Body of pancreas (tissue), 4 donors: ENCODE data around the gene SYNJ1.

Experiments
- POLR2A ChIP-seq, 3 donors: fragments of 450-650 bp; IDR thresholded peaks; one replicate each; pipeline ENCODE4 v1.6.1; 2016; ENCODE audit warnings: antibody characterized with exemption in 3 of 3, mild to moderate bottlenecking in 2 of 3
- TF ChIP-seq, protein P1 (sequence below), 7 experiments: fragments of 450-650 bp in 4 of 7; fragments of 200-600 bp in 3 of 7; sonication (generic) in 3 of 7; IDR thresholded peaks; one replicate each; pipeline ENCODE4 v1.5.1; 2016 to 2019; ENCODE audit warnings: antibody characterized with exemption in 7 of 7

DNA sequence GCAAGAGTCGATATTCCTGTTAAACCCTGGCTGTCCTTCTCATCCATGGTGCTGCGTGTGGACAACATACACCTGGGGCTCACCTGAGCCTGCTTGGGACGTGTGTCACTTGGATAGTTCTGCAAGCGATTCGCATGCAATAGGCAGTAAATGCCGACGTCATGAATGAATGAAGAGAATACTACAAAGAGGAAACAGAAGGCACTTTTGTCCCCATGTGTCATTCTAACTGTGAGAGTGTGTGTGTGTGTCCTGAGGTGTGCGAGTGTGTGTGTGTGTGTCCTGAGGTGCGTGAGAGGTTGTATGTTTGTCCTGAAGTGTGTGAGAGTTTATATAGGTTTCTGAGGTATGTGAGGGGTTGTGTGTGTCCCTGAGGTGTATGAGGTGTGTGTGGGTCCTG is 141.8 kb downstream of the SYNJ1 start:
- TF ChIP-seq, protein P1, sequence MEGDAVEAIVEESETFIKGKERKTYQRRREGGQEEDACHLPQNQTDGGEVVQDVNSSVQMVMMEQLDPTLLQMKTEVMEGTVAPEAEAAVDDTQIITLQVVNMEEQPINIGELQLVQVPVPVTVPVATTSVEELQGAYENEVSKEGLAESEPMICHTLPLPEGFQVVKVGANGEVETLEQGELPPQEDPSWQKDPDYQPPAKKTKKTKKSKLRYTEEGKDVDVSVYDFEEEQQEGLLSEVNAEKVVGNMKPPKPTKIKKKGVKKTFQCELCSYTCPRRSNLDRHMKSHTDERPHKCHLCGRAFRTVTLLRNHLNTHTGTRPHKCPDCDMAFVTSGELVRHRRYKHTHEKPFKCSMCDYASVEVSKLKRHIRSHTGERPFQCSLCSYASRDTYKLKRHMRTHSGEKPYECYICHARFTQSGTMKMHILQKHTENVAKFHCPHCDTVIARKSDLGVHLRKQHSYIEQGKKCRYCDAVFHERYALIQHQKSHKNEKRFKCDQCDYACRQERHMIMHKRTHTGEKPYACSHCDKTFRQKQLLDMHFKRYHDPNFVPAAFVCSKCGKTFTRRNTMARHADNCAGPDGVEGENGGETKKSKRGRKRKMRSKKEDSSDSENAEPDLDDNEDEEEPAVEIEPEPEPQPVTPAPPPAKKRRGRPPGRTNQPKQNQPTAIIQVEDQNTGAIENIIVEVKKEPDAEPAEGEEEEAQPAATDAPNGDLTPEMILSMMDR (IDR thresholded peaks at IDR 0.05) = no peak
- TF ChIP-seq POLR2A (IDR thresholded peaks at IDR 0.05) = no peak
